Spleen (tissue), 11 donors: ENCODE data around the gene SUGP2. TPM values are rescaled to one million over a fixed set of nuclear protein-coding genes. Genes with fewer than 3 reads are reported as not detected.

Source experiments
- DNase-seq: peaks from one replicate; pipeline ENCODE4 v3.0.0-alpha.2; 2020
- H3K27ac ChIP-seq, 8 donors: fragments of 200-600 bp; sonication (generic) in 7 of 8; 1 replicate in 4 of 8; 2 replicates in 4 of 8; pipeline versions ENCODE4 v1.5.0 to v1.8.0; 2016 to 2021; ENCODE audit warnings: inconsistent platforms in 4 of 8, mild to moderate bottlenecking in 4 of 8, moderate library complexity in 1 of 8
- H3K27me3 ChIP-seq, 7 donors: fragments of 200-600 bp; sonication (generic) in 6 of 7; replicated peaks in 1 of 7; 1 replicate in 4 of 7; 2 replicates in 3 of 7; pipeline versions ENCODE4 v1.5.0 to v1.8.0; 2016 to 2021; ENCODE audit warnings: inconsistent platforms in 3 of 7, mild to moderate bottlenecking in 1 of 7
- H3K36me3 ChIP-seq, 6 donors: fragments of 200-600 bp; sonication (generic) in 5 of 6; 1 replicate in 4 of 6; 2 replicates in 2 of 6; pipeline versions ENCODE4 v1.5.0 to v1.8.0; 2016 to 2021; ENCODE audit warnings: inconsistent platforms in 2 of 6
- H3K4me1 ChIP-seq, 6 donors: fragments of 200-600 bp; sonication (generic) in 5 of 6; 1 replicate in 3 of 6; 2 replicates in 3 of 6; pipeline versions ENCODE4 v1.5.0 to v1.8.0; 2016 to 2021; ENCODE audit warnings: inconsistent platforms in 3 of 6
- H3K4me3 ChIP-seq, 8 donors: fragments of 200-600 bp; sonication (generic) in 7 of 8; 1 replicate in 4 of 8; 2 replicates in 4 of 8; pipeline versions ENCODE4 v1.5.0 to v1.8.0; 2016 to 2021; ENCODE audit warnings: inconsistent platforms in 4 of 8, mild to moderate bottlenecking in 4 of 8, moderate library complexity in 2 of 8
- H3K9me3 ChIP-seq, 8 donors: fragments of 200-600 bp; sonication (generic) in 7 of 8; 1 replicate in 4 of 8; 2 replicates in 4 of 8; pipeline versions ENCODE4 v1.5.0 to v1.8.0; 2016 to 2021; ENCODE audit warnings: inconsistent platforms in 4 of 8
- POLR2A ChIP-seq, 3 donors: fragments of 450-650 bp; IDR thresholded peaks; one replicate each; pipeline ENCODE4 v1.5.1; 2017; ENCODE audit warnings: antibody characterized with exemption in 3 of 3, mild to moderate bottlenecking in 1 of 3
- POLR2AphosphoS5 ChIP-seq, 3 donors: sonication (generic); formaldehyde crosslinking; IDR thresholded peaks; one replicate each; pipeline ENCODE4 v1.5.1; 2017; ENCODE audit warnings: antibody characterized with exemption in 3 of 3
- WGBS, 5 donors: extraction: QIAGEN DNeasy Blood & Tissue Kit in 3 of 5; methylation state at CpG; one replicate each; pipeline versions ENCODE4 v1.1.5 to v1.1.7; 2013 to 2018; 5-methylcytosine and 5-hydroxymethylcytosine counted together
- intact Hi-C: fragments of 100-400 bp; cut with DNase I; formaldehyde crosslinking; loops from one replicate; pipeline ENCODE4 v1.15.0; 2023; ENCODE audit warnings: low total_unique reads
- polyA plus RNA-seq, 3 donors: library from polyadenylated mRNA; stranded (reverse); fragments of 200-250 nt; gene quantifications; one replicate each; pipeline ENCODE4 v1.2.1, GENCODE V29; 2013
- total RNA-seq, 7 donors: library from RNA; depleted of rRNA in 3 of 7; stranded (reverse); fragments of >200 nt in 3 of 7; fragmentation: NEBNext Ultra II Directional in 4 of 7; extraction: Animal tissue kit (Norgen Biotek cat#: 25700) in 4 of 7; gene quantifications; one replicate each; pipeline versions ENCODE4 v1.1.0 to v1.2.1, GENCODE V29; 2016 to 2021
- TF ChIP-seq, protein P1 (sequence below), 11 experiments: fragments of 200-600 bp in 7 of 11; fragments of 450-650 bp in 4 of 11; sonication (generic) in 4 of 11; IDR thresholded peaks in 8 of 11; conservative IDR thresholded peaks in 3 of 11; 1 replicate in 7 of 11; 2 replicates in 4 of 11; pipeline versions ENCODE4 v1.4.0 to v1.8.0; 2016 to 2021; ENCODE audit warnings: antibody characterized with exemption in 11 of 11, inconsistent platforms in 4 of 11, mild to moderate bottlenecking in 1 of 11
- donor health status: healthy with polysubstance abuse.
- donor health status: DM: no; HTN: no; CAD: no; lungs with moderate emphysema.
- donor health status: DM: no; HTN: no; CAD: no.
- donor health status: Bipolar disorder and iron deficiency.
- donor health status: healthy.
- donor health status: DM: no; HTN: no; CAD: no.
- donor health status: DM: yes; HTN: yes; CAD: no.

The SUGP2 gene
- total and polyA plus RNA-seq, 10 donors = 54.5 to 127 (median 87.6) TPM

DNA sequence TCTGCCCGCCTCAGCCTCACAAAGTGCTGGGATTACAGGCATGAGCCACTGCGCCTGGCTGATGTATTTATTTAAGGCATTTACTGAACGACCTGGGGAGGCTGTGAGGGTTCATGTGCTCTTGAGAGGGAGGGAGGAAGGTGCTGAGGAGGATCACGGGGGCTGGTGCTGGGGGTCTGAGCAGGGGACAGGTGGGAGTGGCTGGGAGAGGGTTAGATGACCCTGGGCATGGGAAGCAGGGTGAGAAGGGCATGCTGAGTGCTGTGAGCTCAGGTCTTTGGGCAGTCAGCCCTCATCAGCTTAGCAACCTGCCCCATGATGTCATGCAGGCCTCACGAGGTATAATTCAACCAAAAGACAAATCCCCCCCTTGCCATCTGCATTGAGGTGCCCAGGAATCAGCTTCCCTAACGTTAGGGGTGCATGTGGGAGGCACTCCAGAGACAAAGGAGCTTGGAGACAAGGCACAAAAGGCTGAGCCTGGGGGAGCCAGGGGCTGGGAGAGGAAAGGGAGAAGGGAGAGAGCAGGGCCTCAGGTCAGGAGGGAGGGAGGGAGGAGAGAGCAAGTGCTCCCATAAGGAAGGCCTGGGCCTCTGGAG lies 36.4 kb downstream of the SUGP2 start:
- H3K9me3 ChIP-seq = no peaks in the 10 kb centered on the region
- WGBS, 5 donors = 85 to 90% (median 89%) methylated on average over 6 of the region's 6 CpGs
- DNase-seq = no peak
- intact Hi-C loops = no loop called here
- H3K36me3 ChIP-seq = peaks cover 0 to 100% (median 61%) of the 10 kb centered on the region in 6 donors
- H3K27ac ChIP-seq = no peak overlapping the region
- H3K4me3 ChIP-seq = no peak overlapping the region
- TF ChIP-seq, protein P1, sequence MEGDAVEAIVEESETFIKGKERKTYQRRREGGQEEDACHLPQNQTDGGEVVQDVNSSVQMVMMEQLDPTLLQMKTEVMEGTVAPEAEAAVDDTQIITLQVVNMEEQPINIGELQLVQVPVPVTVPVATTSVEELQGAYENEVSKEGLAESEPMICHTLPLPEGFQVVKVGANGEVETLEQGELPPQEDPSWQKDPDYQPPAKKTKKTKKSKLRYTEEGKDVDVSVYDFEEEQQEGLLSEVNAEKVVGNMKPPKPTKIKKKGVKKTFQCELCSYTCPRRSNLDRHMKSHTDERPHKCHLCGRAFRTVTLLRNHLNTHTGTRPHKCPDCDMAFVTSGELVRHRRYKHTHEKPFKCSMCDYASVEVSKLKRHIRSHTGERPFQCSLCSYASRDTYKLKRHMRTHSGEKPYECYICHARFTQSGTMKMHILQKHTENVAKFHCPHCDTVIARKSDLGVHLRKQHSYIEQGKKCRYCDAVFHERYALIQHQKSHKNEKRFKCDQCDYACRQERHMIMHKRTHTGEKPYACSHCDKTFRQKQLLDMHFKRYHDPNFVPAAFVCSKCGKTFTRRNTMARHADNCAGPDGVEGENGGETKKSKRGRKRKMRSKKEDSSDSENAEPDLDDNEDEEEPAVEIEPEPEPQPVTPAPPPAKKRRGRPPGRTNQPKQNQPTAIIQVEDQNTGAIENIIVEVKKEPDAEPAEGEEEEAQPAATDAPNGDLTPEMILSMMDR (IDR thresholded peaks at IDR 0.05 in 8 of 11, conservative IDR thresholded peaks at IDR 0.05 in 3 of 11) = no peak
- TF ChIP-seq POLR2AphosphoS5 (IDR thresholded peaks at IDR 0.05) (no peak), POLR2A (IDR thresholded peaks at IDR 0.05) (no peak)
- peaks cover 0 to 28% (median 11%) of the 10 kb centered on the region in 6 donors for H3K4me1 ChIP-seq
- no peaks in the 10 kb centered on the region for H3K27me3 ChIP-seq

DNA sequence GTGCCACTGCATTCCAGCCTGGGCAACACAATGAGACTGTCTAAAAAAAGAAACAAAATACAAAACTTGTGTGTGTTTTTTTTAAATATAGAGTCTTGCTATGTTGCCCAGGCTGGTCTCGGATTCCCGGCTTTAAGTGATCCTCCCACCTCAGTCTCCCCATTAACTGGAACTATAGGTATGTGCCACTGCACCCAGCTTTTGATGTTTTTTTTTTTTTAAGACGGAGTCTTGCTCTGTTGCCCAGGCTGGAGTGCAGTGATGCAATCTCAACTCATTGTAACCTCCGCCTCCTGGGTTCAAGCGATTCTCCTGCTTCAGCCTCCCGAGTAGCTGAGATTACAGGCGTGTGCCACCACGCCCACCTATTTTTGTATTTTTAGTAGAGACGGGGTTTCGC lies 37.0 kb downstream of the SUGP2 start:
- H3K9me3 ChIP-seq = no peaks in the 10 kb centered on the region
- H3K27ac ChIP-seq = no peak overlapping the region
- intact Hi-C loops = no loop called here
- H3K36me3 ChIP-seq = peaks cover 0 to 100% (median 61%) of the 10 kb centered on the region in 6 donors
- TF ChIP-seq, protein P1 (IDR thresholded peaks at IDR 0.05 in 8 of 11, conservative IDR thresholded peaks at IDR 0.05 in 3 of 11) = no peak
- no peak for TF ChIP-seq POLR2A (IDR thresholded peaks at IDR 0.05)
- TF ChIP-seq POLR2AphosphoS5 (IDR thresholded peaks at IDR 0.05) = no peak
- no peak overlapping the region for H3K4me3 ChIP-seq
- 90 to 97% (median 93%) methylated on average over 10 of the region's 10 CpGs for WGBS, 5 donors
- no peak for DNase-seq
- no peaks in the 10 kb centered on the region for H3K27me3 ChIP-seq
- peaks cover 0 to 28% (median 11%) of the 10 kb centered on the region in 6 donors for H3K4me1 ChIP-seq

DNA sequence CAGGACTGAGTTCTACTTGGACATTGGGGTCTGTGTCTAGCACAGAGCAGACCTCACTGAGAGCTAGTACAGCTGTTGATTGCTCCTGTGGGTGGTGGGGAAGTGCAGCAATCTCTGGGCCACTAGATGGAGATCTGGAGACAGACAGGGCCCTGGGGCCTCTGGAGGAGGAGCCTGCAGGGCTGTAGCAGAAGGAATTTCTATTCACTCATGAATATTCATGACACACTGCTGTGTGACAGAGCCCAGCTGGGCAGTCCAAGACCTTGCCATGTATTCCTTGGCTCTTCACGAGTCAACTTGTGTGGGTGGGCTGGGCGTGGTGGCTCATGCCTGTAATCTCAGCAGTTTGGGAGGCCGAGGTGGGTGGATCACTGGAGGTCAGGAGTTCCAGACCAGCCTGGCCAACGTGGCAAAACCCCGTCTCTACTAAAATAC lies 37.5 kb downstream of the SUGP2 start:
- no peak overlapping the region for H3K4me3 ChIP-seq
- H3K4me1 ChIP-seq = peaks cover 0 to 28% (median 11%) of the 10 kb centered on the region in 6 donors
- WGBS, 5 donors = 66 to 83% (median 78%) methylated on average over 5 of the region's 5 CpGs
- TF ChIP-seq POLR2AphosphoS5 (IDR thresholded peaks at IDR 0.05) (peak in 1 of 3 donors; percentile 21), POLR2A (IDR thresholded peaks at IDR 0.05) (no peak)
- TF ChIP-seq, protein P1 (IDR thresholded peaks at IDR 0.05 in 8 of 11, conservative IDR thresholded peaks at IDR 0.05 in 3 of 11) = peak in 6 of 11 experiments; percentile 29 to 51 (median 33)
- intact Hi-C loops = no loop called here
- H3K9me3 ChIP-seq = no peaks in the 10 kb centered on the region
- peaks cover 0 to 100% (median 60%) of the 10 kb centered on the region in 6 donors for H3K36me3 ChIP-seq
- no peaks in the 10 kb centered on the region for H3K27me3 ChIP-seq
- DNase-seq = no peak
- H3K27ac ChIP-seq = no peak overlapping the region

DNA sequence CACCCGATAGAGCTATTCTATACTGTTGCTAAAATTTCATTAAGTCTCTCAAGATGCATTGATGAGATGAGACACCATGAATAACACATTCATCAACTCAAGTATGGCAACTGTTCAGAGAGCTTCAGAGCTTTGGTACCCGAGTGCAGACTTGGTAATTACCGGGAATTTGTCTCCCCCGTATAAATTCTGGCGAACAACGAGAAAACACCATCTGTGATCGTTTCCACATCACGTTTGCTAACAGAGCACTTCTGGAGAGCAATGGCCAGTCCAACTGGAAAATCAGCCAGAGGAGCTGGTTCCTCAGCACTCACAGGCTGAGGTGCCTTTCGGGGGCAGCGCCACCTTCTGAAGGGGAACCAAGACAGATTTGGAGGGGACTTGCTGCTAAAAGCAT lies 40.2 kb downstream of the SUGP2 start:
- H3K9me3 ChIP-seq = no peaks in the 10 kb centered on the region
- H3K4me1 ChIP-seq = peaks cover 0 to 7% (median 0%) of the 10 kb centered on the region in 6 donors
- H3K4me3 ChIP-seq = no peak overlapping the region
- H3K27me3 ChIP-seq = no peaks in the 10 kb centered on the region
- DNase-seq = no peak
- TF ChIP-seq POLR2AphosphoS5 (IDR thresholded peaks at IDR 0.05) (no peak), POLR2A (IDR thresholded peaks at IDR 0.05) (no peak)
- TF ChIP-seq, protein P1 (IDR thresholded peaks at IDR 0.05 in 8 of 11, conservative IDR thresholded peaks at IDR 0.05 in 3 of 11) = no peak
- H3K36me3 ChIP-seq = peaks cover 0 to 83% (median 48%) of the 10 kb centered on the region in 6 donors
- H3K27ac ChIP-seq = no peak overlapping the region
- intact Hi-C loops = no loop called here
- 90 to 94% (median 93%) methylated on average over 10 of the region's 10 CpGs for WGBS, 5 donors
